A549 (cell line): Measurements from ENCODE around the gene MYMK. TPM values are rescaled to one million over a fixed set of nuclear protein-coding genes. Genes with fewer than 3 reads are reported as not detected.

Experiments
- ATAC-seq, 2 experiments: fragments of 200-7000 bp in 1 of 2; fragments of >200 bp in 1 of 2; cut with Nextera tagmentation in 1 of 2; cut with Tn5 transposase in 1 of 2; 3 replicates each; pipeline versions ENCODE4 v1.8.0 to v1.9.1; 2018 to 2020; ENCODE audit warnings: mild to moderate bottlenecking in 1 of 2, moderate library complexity in 1 of 2
- CTCF ChIA-PET: fragments of 300-600 bp; sonication (Branson Sonifier 250); formaldehyde crosslinking; extraction: SDS; loops from one replicate; lab custom pipeline; 2021; ENCODE audit warnings: antibody characterized with exemption, inconsistent platforms; lab: Yijun Ruan, JAX
- POLR2A ChIA-PET: fragments of 350-600 bp; formaldehyde crosslinking; extraction: SDS; loops from one replicate; lab custom pipeline; 2021; ENCODE audit warnings: antibody characterized with exemption, inconsistent platforms; lab: Yijun Ruan, JAX
- DNase-seq, 2 experiments: peaks; one replicate each; pipeline versions ENCODE4 v3.0.0 to v3.0.0-alpha.2; 2011 to 2016; ENCODE audit warnings: low read depth in 1 of 2, low spot score in 1 of 2
- FAIRE-seq: peaks from 2 replicates; lab custom pipeline; 2011; peaks lifted over from hg19 to GRCh38; lab: Jason Lieb, UNC
- H3K27ac ChIP-seq, 2 experiments: fragments of >200 bp; sonication (Bioruptor Twin); formaldehyde crosslinking; 3 replicates each; pipeline ENCODE4 v1.5.1; 2016 to 2017
- H3K4me1 ChIP-seq: fragments of >200 bp; sonication (Bioruptor Twin); formaldehyde crosslinking; 3 replicates; pipeline ENCODE4 v1.6.1; 2016
- H3K4me2 ChIP-seq: fragments of >200 bp; sonication (Bioruptor Twin); formaldehyde crosslinking; 3 replicates; pipeline ENCODE4 v1.6.1; 2016
- H3K4me3 ChIP-seq: fragments of >200 bp; sonication (Bioruptor Twin); formaldehyde crosslinking; 3 replicates; pipeline ENCODE4 v1.5.1; 2016
- H3K9me3 ChIP-seq: fragments of >200 bp; sonication (Bioruptor Twin); formaldehyde crosslinking; 3 replicates; pipeline ENCODE4 v1.6.1; 2016
- ATOH8 ChIP-seq: fragments of 250-450 bp; sonication (Bioruptor Pico); IDR thresholded peaks from 2 replicates; pipeline ENCODE4 v1.5.0; 2020; ENCODE audit warnings: low read depth, mild to moderate bottlenecking, moderate library complexity
- CBX8 ChIP-seq: fragments of 200-600 bp; sonication (generic); IDR thresholded peaks from 2 replicates; pipeline ENCODE4 v1.6.1; 2016
- CHD4 ChIP-seq: fragments of 200-600 bp; sonication (generic); IDR thresholded peaks from 2 replicates; pipeline ENCODE4 v1.6.1; 2016; ENCODE audit warnings: antibody characterized with exemption, mild to moderate bottlenecking, borderline replicate concordance
- E2F6 ChIP-seq: IDR thresholded peaks from 2 replicates; pipeline ENCODE4 v1.6.1; 2012; ENCODE audit warnings: low read depth, borderline replicate concordance
- EHF ChIP-seq: fragments of 250-450 bp; sonication (Bioruptor Pico); IDR thresholded peaks from 2 replicates; pipeline ENCODE4 v1.5.0; 2020; ENCODE audit warnings: mild to moderate bottlenecking
- ELK1 ChIP-seq: fragments of 150-350 bp; IDR thresholded peaks from 2 replicates; pipeline ENCODE4 v1.6.1; 2014; ENCODE audit warnings: low read depth, mild to moderate bottlenecking, low read length
- FOSB ChIP-seq: fragments of 250-450 bp; sonication (Bioruptor Pico); IDR thresholded peaks from 2 replicates; pipeline ENCODE4 v1.5.0; 2020; ENCODE audit warnings: mild to moderate bottlenecking, moderate library complexity
- FOSL2 ChIP-seq, 2 experiments: fragments of 450-650 bp in 1 of 2; fragments of >200 bp in 1 of 2; sonication (Bioruptor Twin) in 1 of 2; formaldehyde crosslinking; IDR thresholded peaks; 2 replicates each; pipeline versions ENCODE4 v1.5.0 to v1.6.1; 2016 to 2020; ENCODE audit warnings: mild to moderate bottlenecking in 1 of 2, moderate library complexity in 1 of 2
- GATA3 ChIP-seq: IDR thresholded peaks from 2 replicates; pipeline ENCODE4 v1.6.1; 2012; ENCODE audit warnings: borderline replicate concordance
- HDAC2 ChIP-seq: fragments of 200-600 bp; sonication (generic); IDR thresholded peaks from 2 replicates; pipeline ENCODE4 v1.6.1; 2016
- HEYL ChIP-seq: fragments of 250-450 bp; sonication (Bioruptor Pico); IDR thresholded peaks from 2 replicates; pipeline ENCODE4 v1.8.0; 2021; ENCODE audit warnings: mild to moderate bottlenecking, moderate library complexity
- HMGXB4 ChIP-seq: fragments of 250-450 bp; sonication (Bioruptor Pico); IDR thresholded peaks from 2 replicates; pipeline ENCODE4 v1.5.0; 2021; ENCODE audit warnings: mild to moderate bottlenecking, moderate library complexity, borderline replicate concordance
- HOXA7 ChIP-seq: fragments of 250-450 bp; sonication (Bioruptor Pico); IDR thresholded peaks from 2 replicates; pipeline ENCODE4 v1.5.0; 2020; ENCODE audit warnings: mild to moderate bottlenecking, moderate library complexity
- HOXB5 ChIP-seq: fragments of 250-450 bp; sonication (Bioruptor Pico); IDR thresholded peaks from 2 replicates; pipeline ENCODE4 v1.5.0; 2020; ENCODE audit warnings: mild to moderate bottlenecking, moderate library complexity
- MAX ChIP-seq: IDR thresholded peaks from 2 replicates; pipeline ENCODE4 v1.6.1; 2012
- MAZ ChIP-seq: fragments of 150-350 bp; IDR thresholded peaks from 2 replicates; pipeline ENCODE4 v1.6.1; 2014; ENCODE audit warnings: antibody characterized with exemption, low read depth, low read length, borderline replicate concordance
- REST ChIP-seq: fragments of 200-600 bp; sonication (generic); IDR thresholded peaks from 2 replicates; pipeline ENCODE4 v1.6.1; 2016; ENCODE audit warnings: antibody characterized with exemption, mild to moderate bottlenecking, moderate library complexity
- RFX5 ChIP-seq: fragments of 450-650 bp; IDR thresholded peaks from 2 replicates; pipeline ENCODE4 v1.7.1; 2014; ENCODE audit warnings: antibody characterized with exemption, mild to moderate bottlenecking, moderate library complexity
- RNF2 ChIP-seq: fragments of 200-600 bp; sonication (generic); IDR thresholded peaks from 2 replicates; pipeline ENCODE4 v1.6.1; 2016; ENCODE audit warnings: low read depth, mild to moderate bottlenecking, antibody characterized with exemption, moderate library complexity, borderline replicate concordance
- TFCP2L1 ChIP-seq: fragments of 250-450 bp; sonication (Bioruptor Pico); IDR thresholded peaks from 2 replicates; pipeline ENCODE4 v1.5.0; 2021; ENCODE audit warnings: mild to moderate bottlenecking
- ZC3H11A ChIP-seq: fragments of 450-650 bp; IDR thresholded peaks from 2 replicates; pipeline ENCODE4 v1.6.1; 2014; ENCODE audit warnings: antibody characterized with exemption, mild to moderate bottlenecking
- WGBS: methylation state at CpG from one replicate; pipeline ENCODE4 v1.1.6; 2017; ENCODE audit errors: missing lambda C conversion rate; 5-methylcytosine and 5-hydroxymethylcytosine counted together
- polyA plus RNA-seq, 4 experiments: library from polyadenylated mRNA; depleted of rRNA in 3 of 4; stranded (reverse); fragments of >200 nt; fragmentation: RNase III in 1 of 4; extraction: RNeasy Plus Mini Kit Qiagen cat#74134 plus additional on column Dnase treatment in 1 of 4; gene quantifications; 2 replicates in 3 of 4; 3 replicates in 1 of 4; pipeline ENCODE4 v1.2.3, GENCODE V29; 2011 to 2017

MYMK gene
- polyA plus RNA-seq, 2 of the 4 experiments (the other 2 are of a cell fraction), result not detected

- Histone ChIP-seq H3K9me3 (no peaks in the 10 kb centered on the region), H3K4me2 (no peak overlapping the region), H3K27ac (no peak overlapping the region), H3K4me1 (no peaks in the 10 kb centered on the region), H3K4me3 (no peak overlapping the region)
- no peak for DNase-seq
- no peak for FAIRE-seq
- ATAC-seq, result no peak
- CTCF ChIA-PET, result no interaction called here
- TF ChIP-seq HEYL (CRISPR knock-in tag), result no peak
- TF ChIP-seq GATA3, result no peak
- no peak for TF ChIP-seq RNF2
- no peak for TF ChIP-seq ZC3H11A
- no peak for TF ChIP-seq REST
- no peak for TF ChIP-seq FOSB (CRISPR knock-in tag)
- TF ChIP-seq HMGXB4 (CRISPR knock-in tag), result no peak
- TF ChIP-seq TFCP2L1 (CRISPR knock-in tag), result no peak
- POLR2A ChIA-PET, result no interaction called here
- WGBS, result 89% methylated on average over 5 of the region's 10 CpGs
These were observed 9.5 kb downstream of the MYMK start for GRCh38 chr9:133515240-133515610.

GRCh38 chr9:133514460-133515239, 10.1 kb downstream of the MYMK start:
- Histone ChIP-seq H3K4me1 (peaks cover 5% of the 10 kb centered on the region), H3K4me3 (no peak overlapping the region), H3K9me3 (no peaks in the 10 kb centered on the region), H3K27ac (no peak overlapping the region), H3K4me2 (no peak overlapping the region)
- WGBS, result 55% methylated on average over 11 of the region's 14 CpGs
- no peak for ATAC-seq
- no peak for FAIRE-seq
- ChIA-PET POLR2A (no interaction called here), CTCF (no interaction called here)
- no peak for DNase-seq
- no peak for TF ChIP-seq FOSB (CRISPR knock-in tag)
- TF ChIP-seq FOSL2 (IDR thresholded peaks at IDR 0.05), result no peak
- TF ChIP-seq FOSL2 (CRISPR knock-in tag; IDR thresholded peaks at IDR 0.05), result no peak
- TF ChIP-seq RFX5, result no peak
- no peak for TF ChIP-seq HOXB5
- no peak for TF ChIP-seq CBX8
- TF ChIP-seq CHD4, result no peak
- no peak for TF ChIP-seq EHF (CRISPR knock-in tag)
- TF ChIP-seq HOXA7, result no peak
- TF ChIP-seq ATOH8, result no peak
- no peak for TF ChIP-seq MAZ
- no peak for TF ChIP-seq E2F6
- TF ChIP-seq REST, result no peak
- TF ChIP-seq ZC3H11A, result no peak
- no peak for TF ChIP-seq MAX
- TF ChIP-seq TFCP2L1 (CRISPR knock-in tag), result no peak
- no peak for TF ChIP-seq ELK1
- TF ChIP-seq HDAC2, result no peak
